ENCODE data around the gene OR2V1.
"Not testable (repeated sequence)": the region's sequence is repeated elsewhere in the genome, so short reads cannot be mapped to it uniquely, and the experiment has no call there.

Gene OR2V1

DNA sequence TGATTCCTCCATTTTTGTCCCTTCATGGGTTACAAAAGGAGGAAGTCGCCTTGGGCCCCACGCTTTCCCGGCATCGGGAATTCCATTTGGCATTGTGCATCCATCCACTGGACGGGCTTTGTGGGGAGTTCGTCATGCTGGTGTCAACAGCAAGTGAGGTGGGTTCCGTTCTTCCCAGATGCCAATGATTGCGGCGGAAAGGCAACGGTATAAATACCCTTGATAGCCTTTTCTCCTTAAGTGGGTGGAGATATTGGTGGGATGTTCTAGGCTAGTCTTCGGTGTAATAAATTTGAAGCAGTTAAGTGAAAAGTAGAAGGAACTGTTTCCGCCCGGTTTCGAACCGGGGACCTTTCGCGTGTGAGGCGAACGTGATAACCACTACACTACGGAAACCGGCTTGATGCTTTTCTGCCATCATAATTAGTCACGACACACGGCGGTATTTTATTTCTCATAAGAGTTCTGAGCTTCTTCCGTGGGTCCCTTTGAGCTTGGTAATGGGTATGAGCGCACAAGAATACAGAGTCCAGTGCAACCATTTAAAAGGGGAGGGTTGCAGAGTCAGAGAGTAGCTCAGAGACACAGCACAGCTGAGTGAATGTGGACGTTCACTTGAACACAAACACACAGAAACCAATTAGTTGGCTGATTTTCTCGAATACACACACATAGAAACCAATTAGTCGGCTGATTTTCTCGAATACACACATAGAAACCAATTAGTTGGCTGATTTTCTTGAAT, 28.9 kb downstream of the OR2V1 start:
- ATAC-seq: peak; percentile 24 to 30

DNA sequence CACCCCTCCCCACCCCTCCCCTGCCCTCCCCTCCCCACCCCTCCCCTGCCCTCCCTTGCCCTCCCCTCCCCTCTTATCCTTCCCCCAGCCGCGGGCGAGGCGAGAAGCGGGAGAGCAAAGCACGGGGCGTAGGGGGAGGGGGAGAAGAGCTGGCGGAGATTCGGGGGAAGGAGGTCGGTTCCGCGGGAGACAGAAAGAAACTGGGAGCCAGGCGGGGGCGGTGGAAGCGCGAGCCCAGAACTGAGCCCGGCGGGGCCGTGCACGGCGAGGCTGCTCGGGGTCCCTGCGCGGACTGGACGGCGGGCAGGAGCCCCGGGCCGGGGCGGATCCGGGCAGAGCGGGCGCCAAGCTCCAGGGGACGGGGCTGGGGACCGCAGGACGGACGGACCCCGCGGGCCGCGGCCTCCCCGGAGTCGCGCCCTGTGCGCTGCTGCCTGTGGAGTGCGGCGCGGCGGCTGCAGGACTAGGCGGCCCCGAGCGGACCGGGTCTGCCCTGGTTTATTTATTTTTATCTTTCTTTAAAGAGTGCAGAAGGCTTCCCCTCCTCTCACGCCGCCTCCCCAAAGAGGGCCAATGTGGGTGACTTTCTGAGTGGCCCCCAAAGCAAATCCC, 29.8 kb downstream of the OR2V1 start:
- not testable (repeated sequence) for ATAC-seq

DNA sequence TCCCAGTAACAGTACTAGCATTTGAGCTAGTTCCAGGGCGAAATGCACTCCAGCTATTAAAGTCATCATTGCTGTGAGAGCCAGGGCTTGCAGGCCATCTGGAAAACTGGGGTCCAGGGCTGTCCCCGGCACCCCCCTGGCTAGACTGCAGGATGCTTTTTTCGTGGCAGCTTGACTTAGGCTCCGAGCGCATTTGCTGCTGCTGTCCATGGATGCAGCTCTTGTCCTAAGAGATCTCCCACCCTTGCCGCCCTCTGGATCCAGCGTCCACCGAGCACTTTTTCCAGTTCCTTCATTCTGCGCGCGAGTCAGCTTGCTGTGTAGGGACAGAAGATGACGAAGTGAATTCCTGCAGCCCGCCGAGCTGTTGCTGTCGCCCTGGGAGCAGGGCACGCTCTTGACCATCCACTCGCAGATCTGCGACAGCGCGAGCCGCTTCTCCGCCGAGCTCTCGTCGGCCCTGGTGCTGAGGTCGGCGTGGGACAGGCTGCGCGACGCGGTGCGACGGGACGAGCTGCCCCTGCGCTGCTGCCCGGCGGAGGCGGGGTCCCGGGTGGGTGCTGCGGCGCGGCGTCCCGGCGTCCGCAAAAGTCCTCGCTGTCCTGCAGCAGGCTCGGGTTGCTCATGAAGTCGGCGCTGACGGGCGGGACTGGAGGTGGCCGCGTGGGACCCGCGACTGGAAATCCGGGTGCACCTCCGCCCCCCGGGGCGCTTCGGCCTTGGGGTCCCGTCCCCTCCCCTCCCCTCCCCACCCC, 30.7 kb downstream of the OR2V1 start:
- no peak for ATAC-seq

DNA sequence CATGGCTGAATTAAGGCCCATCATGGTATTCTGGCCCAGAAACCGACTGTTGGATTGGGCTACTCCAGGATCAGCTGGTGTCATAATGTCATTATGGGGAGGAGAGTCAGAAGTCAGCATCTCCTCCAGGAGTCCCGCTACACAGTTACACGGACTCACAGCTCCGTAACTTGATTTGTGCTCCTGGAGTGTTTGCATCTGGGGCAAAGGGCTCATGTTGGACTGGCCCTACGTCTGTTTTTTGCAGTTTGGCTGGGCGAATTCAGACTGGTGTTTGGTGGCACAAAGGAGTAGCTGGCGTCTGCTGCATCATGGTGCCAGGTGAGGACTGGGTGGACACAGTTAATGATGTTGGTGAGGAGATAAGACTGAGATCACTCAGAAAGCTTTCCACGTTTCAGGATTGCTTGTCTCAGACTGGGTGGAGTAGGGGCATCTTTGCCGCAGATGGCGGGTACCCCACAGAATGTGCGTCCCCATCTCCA, 31.3 kb downstream of the OR2V1 start:
- no peak for ATAC-seq

DNA sequence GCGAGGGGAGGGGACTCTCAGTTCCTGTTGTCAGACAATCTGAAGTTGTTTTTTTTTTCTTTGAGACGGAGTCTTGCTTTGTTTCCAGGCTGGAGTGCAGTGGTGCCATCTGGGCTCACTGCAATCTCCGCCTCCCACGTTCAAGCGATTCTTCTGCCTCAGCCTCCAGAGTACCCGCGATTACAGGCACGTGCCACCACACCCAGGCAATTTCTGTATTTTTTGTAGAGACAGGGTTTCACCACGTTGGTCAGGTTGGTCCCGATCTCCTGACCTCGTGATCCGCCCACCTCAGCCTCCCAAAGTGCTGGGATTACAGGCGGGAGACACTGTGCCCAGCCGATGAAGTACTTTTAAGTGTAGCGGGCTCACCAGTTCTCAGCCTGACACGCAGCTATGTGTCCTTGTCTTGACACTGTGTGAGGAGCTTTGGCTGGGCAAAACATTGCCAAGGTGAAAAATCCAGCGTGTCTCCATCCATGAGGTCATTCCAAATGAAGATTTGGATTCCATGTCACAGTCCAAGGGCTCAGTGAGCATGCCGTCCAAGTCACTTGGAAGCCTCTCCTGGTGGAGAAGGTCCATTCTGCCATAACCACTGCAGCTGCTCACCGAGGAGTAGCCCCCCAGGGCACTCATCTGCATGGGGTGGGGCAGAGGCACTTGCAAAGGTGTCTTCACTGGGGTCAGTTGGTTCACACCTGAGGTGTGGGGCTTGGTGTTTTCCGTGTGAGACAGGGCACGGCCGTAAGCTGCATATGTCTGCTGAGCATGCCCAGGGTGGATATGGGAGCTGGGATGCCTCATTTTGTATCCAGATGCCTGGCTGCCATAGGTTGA, 32.0 kb downstream of the OR2V1 start:
- ATAC-seq: no peak

DNA sequence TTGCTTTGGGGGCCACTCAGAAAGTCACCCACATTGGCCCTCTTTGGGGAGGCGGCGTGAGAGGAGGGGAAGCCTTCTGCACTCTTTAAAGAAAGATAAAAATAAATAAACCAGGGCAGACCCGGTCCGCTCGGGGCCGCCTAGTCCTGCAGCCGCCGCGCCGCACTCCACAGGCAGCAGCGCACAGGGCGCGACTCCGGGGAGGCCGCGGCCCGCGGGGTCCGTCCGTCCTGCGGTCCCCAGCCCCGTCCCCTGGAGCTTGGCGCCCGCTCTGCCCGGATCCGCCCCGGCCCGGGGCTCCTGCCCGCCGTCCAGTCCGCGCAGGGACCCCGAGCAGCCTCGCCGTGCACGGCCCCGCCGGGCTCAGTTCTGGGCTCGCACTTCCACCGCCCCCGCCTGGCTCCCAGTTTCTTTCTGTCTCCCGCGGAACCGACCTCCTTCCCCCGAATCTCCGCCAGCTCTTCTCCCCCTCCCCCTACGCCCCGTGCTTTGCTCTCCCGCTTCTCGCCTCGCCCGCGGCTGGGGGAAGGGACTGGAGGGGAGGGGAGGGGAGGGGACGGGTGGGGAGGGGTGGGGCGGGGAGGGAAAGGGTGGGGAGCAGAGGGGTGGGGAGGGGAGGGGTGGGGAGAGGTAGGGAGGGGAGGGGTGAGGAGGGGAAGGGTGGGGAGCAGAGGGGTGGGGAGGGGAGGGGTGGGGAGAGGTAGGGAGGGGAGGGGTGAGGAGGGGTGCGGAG, 33.0 kb downstream of the OR2V1 start:
- not testable (repeated sequence) for ATAC-seq

DNA sequence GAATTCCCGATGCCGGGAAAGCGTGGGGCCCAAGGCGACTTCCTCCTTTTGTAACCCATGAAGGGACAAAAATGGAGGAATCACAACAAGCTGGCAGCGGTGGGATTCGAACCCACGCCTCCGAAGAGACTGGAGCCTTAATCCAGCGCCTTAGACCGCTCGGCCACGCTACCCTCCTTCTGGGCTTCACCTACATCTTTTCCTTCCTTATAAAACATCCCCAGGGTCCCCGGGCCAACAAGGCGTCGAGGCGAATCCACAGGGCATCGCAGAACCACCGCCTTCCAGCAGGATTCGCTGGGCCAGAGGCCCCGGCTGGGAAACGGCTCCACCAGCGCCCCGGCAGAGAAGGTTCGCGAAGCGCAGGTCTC, 33.6 kb downstream of the OR2V1 start:
- ATAC-seq: peak in 1 of 2 donors; percentile 5

DNA sequence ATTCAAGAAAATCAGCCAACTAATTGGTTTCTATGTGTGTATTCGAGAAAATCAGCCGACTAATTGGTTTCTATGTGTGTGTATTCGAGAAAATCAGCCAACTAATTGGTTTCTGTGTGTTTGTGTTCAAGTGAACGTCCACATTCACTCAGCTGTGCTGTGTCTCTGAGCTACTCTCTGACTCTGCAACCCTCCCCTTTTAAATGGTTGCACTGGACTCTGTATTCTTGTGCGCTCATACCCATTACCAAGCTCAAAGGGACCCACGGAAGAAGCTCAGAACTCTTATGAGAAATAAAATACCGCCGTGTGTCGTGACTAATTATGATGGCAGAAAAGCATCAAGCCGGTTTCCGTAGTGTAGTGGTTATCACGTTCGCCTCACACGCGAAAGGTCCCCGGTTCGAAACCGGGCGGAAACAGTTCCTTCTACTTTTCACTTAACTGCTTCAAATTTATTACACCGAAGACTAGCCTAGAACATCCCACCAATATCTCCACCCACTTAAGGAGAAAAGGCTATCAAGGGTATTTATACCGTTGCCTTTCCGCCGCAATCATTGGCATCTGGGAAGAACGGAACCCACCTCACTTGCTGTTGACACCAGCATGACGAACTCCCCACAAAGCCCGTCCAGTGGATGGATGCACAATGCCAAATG, 34.1 kb downstream of the OR2V1 start:
- peak; percentile 40 to 55 for ATAC-seq

DNA sequence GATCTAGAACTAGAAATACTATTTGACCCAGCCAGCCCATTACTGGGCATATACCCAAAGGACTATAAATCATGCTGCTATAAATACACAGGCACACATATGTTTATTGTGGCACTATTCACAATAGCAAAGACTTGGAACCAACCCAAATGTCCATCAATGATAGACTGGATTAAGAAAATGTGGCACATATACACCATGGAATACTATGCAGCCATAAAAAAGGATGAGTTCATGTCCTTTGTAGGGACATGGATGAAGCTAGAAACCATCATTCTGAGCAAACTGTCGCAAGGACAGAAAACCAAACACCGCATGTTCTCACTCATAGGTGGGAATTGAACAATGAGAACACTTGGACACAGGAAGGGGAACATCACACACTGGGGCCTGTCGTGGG, 35.8 kb downstream of the OR2V1 start:
- ATAC-seq: not testable (repeated sequence)

DNA sequence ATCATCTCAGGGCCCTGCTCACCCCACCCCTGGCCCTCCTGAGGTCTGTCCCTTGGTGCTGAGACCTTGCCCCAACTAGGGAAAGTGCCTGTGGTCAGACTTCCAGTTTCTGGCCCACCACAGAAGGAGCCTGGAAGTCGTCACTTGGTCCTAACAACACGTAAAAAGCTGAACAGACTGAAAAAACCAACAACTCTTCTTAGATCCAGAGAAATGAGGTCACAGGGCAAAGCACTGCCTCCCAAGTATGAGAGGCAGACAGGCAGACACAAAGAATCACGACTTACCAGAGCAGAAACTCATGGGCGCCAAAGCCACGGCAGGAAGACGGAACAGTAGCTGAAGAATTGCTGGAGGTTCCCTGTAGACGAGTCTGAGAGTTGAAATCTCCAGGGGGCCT, 38.5 kb downstream of the OR2V1 start:
- no peak for ATAC-seq

DNA sequence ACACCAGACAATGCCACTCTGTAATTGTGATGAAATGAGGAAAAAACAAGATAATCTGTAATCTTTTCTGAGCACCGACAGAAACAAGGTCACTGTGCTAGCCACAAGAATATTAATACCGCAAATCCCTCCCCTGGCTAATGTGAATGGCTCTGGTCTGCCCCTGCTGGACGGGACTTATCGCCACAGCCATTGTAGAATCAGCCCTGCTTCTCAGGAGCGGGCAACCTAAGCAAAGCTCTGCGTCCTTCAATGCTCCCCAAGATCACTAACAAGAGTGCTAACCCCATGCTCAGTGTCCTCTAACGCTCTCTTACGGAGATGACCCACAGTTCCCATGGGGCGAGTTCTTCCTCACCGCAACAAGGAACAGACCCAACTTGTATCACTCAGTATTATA, 42.7 kb downstream of the OR2V1 start:
- ATAC-seq: no peak

DNA sequence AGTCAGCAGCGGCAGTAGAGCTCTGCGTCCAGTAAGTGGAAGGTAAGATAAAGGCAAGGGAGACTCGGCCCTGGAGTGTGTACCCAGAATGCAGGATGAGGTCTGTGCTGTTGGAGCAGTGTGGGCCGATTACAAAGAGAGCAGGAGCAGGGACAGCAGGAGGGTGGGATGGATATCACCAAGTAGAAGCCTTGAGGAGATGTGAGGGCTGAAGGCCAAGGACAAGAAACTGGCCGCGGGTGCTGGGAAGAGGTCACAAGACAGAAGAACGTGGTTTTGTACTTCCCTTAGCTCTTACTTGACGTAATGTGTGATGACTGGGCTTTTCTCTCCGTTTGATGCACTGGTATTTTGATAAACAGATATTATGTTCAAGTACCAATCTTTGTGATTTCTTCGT, 43.7 kb downstream of the OR2V1 start:
- no peak for ATAC-seq

DNA sequence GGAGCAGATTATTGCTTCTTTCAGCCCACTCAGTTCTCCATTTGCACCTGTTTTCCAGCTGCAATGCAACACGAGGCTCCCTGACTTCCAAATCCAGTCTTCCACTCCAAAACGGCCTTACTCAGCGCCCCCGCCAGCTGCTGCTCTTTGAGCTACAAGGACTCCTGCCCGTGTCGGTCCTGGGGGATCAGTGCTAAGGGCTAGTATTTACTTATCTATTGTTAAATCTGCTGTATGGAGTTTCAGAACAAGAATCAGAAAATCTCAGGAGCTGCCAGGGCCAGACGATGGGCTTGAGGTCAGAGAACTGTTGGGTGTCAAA, 44.1 kb downstream of the OR2V1 start:
- no peak for ATAC-seq

DNA sequence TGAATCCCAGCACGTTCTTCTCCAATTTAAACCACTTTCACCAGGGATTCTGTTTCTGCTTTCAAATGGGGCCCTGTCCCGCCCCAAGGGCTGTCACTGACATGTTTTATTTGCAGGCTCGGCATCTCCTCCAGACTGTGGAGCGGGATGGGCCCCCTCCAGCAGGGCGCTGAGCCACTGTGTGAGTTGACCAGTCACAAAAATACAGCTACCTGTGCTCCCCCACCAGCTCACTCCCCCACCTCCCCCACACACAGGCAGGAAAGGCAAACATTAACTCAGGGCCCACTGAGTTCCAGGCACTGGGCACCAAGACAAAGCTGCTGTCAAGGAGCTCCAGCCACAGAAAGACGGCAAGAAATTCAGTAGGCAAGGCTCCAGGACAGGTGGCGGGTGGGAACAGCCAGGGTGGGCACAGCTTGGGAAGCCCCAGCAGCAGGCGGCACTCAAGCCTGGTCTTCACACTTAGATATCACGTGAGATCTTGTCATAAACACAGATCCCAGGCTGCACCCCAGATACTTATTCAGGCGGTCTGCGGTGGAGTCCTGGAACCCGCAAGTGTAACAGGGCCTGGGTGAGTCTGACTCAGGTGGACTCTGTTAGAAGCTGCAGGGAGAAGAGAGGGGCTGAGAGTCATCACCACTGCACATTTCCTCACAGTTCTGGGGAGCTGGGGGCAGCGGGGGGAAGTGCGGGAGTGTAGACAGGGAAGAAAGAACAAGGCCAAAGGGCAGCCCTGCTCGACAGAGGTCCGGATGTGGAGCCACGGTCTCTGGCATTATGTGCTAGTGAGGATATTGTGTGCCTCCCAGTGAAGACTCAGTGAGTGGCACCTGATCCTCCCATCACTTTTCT, 44.7 kb downstream of the OR2V1 start:
- ATAC-seq: no peak

DNA sequence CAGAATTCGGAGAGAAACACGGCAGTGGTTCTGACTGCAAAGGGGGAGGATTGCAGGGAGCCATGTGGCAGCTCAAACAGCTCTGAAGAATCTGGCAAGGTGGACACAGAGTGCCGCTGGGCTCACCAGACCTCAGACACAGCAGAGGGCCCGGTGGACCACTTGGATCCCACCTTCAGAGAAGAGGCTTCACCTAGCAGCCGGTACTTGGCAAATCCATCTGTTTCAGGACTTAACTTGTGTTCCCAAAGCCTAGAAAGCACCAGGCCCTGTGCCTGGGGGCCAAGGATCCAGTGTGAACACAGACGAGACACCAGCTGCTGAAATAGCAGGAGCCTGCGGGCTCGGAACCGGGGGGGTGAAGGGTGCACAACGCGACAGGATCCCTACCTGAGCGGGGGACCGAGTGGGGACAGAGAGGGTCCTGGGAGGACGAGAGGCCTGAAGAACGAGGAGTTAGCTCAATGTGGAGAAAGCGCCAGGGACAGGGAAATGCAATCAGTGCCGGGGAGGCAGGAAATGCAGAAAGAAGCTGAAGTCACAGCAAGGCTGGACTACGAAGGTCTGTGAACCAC, 46.3 kb downstream of the OR2V1 start:
- no peak for ATAC-seq

DNA sequence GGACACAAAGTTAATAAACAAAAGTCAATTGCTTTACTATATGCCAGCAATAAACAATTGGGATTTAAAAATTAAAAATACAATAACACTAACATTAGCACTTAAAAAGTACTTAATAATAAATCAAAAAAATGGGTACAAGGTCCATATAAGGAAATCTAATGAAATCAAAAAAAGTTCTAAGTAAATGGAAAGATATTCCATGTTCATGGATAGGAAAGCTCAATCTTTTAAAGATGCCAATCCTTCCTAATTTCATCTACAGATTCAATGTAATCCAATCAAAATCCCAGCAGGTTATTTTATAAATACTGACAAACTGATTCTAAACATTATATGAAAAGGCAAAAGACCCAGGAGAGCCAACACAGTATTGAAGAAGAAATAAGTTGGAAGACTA, 49.0 kb downstream of the OR2V1 start:
- no peak for ATAC-seq

DNA sequence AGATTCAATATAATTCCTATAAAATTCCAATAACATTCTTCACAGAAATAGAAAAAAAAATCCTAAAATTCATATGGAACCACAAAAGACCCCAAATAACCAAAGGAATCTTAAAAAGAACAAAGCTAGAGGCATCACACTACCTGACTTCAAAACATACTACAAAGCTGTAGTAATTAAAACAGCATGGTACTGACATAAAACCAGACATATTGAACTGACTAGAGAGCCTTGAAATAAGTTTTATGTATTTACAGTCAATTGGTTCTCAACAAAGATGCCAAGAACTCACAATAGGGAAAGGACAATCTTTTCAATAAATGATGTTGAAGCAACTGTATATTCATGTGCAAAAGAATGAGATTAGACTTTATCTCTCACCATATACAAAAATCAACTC, 54.0 kb downstream of the OR2V1 start:
- no peak for ATAC-seq
